NCI-H524 treated with DMSO at 0.1 percent for 48 hours (cell line): Measurements from ENCODE around the gene DTNBP1.

ENCODE experiments used
- DNase-seq: peaks from one replicate; lab custom pipeline; 2025; lab: John Stamatoyannopoulos, UW

Gene DTNBP1

GRCh38 chr6:15623276-15624116 lies 39.3 kb downstream of the DTNBP1 start:
- peak; percentile 54 for DNase-seq

- DNase-seq, result no peak
These were observed 40.6 kb downstream of the DTNBP1 start for GRCh38 chr6:15622045-15622740.

- DNase-seq, result peak; percentile 59
These were observed 41.4 kb downstream of the DTNBP1 start for GRCh38 chr6:15621203-15622044.

- DNase-seq, result peak; percentile 92
These were observed 42.2 kb downstream of the DTNBP1 start for GRCh38 chr6:15620611-15621010.

GRCh38 chr6:15619330-15619729 lies 43.5 kb downstream of the DTNBP1 start:
- no peak for DNase-seq

DNA sequence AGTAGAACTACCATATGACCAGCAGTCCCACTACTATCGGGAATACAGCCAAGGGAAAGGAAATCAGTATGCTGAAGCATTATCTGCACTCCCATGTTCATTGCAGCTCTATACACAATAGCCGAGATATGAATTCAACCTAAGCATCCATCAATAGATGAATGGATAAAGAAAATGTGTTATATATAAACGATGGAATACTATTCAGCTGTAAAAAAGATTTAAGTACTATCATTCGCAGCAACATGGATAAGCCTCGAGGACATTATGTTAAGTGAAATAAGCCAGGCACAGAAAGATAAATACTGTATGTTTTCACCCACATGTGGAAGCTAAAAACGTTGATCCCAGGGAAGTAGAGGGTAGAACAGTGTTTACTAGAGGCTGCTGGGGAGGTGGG lies 44.1 kb downstream of the DTNBP1 start:
- DNase-seq, result no peak

DNA sequence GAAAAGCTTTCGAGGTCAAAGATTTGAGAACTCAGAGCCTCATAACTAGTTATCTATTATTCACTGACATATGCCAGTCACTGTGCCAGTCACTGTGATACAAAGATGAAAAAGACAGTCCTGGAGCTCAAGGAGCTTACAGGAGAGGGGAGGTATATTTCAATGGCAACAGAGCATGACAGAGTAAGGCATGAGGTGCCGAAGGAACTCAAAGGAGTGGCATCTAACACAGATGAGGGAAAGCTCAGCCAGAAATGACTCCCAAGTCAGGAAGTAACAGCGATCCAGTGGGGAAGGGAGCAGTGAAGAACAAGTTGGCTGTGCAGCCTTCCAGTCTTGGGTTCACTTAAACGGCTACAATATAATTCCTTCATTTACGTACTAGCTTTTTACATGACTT lies 46.6 kb downstream of the DTNBP1 start:
- DNase-seq, result no peak

DNA sequence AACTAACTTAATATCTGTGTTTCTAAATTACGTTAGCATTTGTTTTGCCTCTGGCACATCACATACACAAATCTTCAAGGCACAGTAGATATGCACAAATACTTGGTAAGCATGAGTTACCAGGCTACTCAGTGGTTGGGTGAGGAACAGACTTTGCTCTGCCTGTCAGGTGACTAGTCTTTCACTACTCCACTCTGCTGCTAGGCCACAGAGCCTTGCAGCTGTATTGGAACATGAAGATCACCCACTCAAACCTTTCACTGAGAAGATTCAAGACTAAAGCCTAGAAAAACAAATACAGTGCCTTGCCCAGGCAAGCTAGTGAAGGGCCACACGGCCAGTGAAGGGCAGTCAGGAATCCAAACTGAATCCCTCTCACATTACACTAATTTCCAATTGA lies 47.0 kb downstream of the DTNBP1 start:
- no peak for DNase-seq

DNA sequence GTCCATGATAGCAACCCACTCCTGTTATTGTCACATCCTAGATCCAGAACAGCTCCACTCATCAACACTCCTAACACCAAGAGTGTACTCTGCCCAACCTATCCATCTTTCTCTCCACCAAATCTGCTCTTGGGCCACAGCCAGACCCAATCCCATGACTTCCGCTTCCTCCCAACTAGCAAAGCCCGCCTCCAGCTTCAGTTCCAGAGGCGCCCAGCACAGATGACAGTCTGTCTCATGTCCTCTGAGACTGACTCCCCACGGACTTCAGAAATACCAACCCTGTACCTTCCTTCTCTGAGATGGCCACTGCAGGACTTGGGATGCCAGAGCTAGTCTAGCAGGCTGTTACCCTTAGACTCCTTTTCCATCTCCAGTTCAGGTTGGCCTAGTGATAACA lies 48.6 kb downstream of the DTNBP1 start:
- no peak for DNase-seq

DNA sequence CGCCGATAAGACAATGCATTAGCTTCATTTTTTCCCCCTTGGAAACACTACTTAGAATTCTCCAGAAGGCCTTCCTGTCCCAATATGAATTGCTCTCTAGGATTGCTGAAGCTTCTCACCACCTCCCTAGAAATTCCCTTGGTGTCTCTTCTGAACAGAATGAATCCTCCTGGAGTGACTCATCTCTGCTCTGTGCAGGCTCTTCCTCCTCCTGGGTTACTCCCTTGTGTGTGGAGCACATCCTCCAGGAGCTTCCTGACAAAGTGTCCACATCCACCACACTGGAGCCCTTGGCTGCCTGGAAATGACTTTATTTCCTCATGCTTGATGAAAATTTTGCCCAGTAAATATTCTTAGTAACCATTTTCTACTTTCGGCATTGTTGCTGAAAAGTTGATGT lies 54.4 kb downstream of the DTNBP1 start:
- no peak for DNase-seq

- DNase-seq, result no peak
These were observed 55.2 kb downstream of the DTNBP1 start for GRCh38 chr6:15607603-15608002.

- DNase-seq, result no peak
These were observed 56.5 kb downstream of the DTNBP1 start for GRCh38 chr6:15606347-15606746.

- no peak for DNase-seq
These were observed 58.0 kb downstream of the DTNBP1 start for GRCh38 chr6:15604843-15605242.

GRCh38 chr6:15602154-15602553 lies 60.7 kb downstream of the DTNBP1 start:
- no peak for DNase-seq

DNA sequence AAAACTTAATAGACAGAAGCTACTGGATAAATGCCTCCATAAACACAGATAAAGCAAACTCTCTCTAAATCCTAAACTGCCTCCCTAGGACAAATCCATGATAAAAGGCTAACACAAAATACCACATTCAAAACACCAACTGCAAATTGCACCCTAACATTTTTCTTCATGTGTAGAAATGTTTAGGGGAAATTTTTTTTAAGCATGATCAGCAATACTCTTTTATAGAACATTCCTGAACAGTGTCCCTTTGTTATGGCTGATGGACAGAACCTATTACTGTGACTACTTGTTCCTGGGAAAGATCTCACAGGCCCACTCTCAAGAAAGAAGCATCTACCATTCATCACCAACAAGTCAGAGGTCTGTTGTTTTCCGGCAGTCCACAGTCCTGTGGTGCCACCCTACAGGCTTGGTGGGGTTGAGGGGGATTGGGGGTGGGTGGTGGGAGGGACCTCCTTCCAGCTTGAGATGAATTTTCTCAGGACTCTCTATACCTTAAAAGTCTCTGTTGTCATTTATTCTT lies 64.5 kb downstream of the DTNBP1 start:
- no peak for DNase-seq

GRCh38 chr6:15596186-15596896 lies 66.5 kb downstream of the DTNBP1 start:
- no peak for DNase-seq

- no peak for DNase-seq
These were observed 67.2 kb downstream of the DTNBP1 start for GRCh38 chr6:15595461-15596173.

DNA sequence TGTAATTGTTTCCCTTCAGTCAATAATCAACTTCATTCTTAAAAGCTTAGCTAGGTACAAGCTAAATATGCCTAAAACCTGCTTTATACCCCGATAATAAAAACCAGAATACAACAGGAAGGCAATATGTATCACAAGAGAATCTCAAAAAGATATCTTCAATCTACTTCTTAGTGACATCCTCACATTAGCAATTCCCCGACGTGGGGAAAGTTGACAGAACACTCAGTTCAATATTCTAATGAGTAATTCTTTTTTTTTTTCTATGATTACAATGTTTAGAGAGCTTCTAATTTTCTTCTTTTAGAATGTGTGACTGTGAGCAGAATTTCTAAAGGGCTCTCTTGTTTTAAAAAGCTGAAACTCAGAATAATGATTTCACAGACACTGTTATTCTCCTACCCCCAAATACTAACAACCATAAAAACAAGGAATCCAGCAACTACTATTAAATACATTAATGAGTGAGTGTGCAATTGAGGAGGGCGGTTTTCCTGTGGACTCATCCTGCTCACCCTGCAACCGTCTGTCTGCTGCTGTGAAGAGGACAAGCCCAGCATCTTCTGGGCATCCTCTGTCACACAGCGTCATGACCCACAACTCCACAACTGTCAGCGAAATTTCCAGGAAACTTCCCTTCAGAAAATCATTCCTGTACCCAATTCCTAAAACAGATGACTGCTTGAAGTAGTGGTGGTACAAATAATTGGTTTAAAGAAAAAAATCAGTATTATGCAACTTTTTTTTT lies 68.1 kb downstream of the DTNBP1 start:
- no peak for DNase-seq

DNA sequence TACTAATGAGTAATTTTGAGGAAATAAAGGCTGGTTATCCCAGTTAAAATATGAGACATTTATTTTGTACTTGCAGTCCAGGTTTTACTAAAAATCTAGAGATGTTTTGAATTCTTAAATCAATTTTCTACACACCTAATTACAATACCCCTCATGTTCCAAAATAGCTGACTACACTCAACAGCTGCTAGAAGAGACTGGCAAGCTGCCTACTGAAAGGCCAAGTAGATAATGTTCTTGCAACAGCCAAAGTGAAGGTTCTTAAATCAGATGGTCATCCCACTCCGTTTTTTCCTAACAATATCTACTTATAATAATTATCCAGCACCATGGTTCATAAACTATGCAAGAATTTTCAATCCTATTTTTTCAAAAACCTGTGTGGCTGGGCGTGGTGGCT lies 69.0 kb downstream of the DTNBP1 start:
- DNase-seq, result no peak

- DNase-seq, result no peak
These were observed 70.2 kb downstream of the DTNBP1 start for GRCh38 chr6:15592610-15593009.
